IMR-90 (cell line): Measurements from ENCODE around the gene SYPL1. TPM values are rescaled to one million over a fixed set of nuclear protein-coding genes. Genes with fewer than 3 reads are reported as not detected.

Experiments
- ATAC-seq: fragments of 200-7000 bp; cut with Tn5 transposase; 2 replicates; pipeline ENCODE4 v1.9.1; 2020; ENCODE audit warnings: low read depth, mild to moderate bottlenecking, moderate library complexity
- BruUV-seq: library from RNA; stranded (reverse); fragments of 400-500 nt; replicated peaks from 2 replicates; lab custom pipeline; 2021; lab: Mats Ljungman, UMichigan
- CTCF ChIA-PET: fragments of 300-600 bp; formaldehyde crosslinking; extraction: SDS; loops from one replicate; lab custom pipeline; 2021; ENCODE audit warnings: antibody characterized with exemption; lab: Yijun Ruan, JAX
- POLR2A ChIA-PET: fragments of 300-600 bp; sonication (Branson Sonifier 250); formaldehyde crosslinking; loops from one replicate; lab custom pipeline; 2022; ENCODE audit warnings: antibody characterized with exemption; ENCODE audit not compliant: unreplicated experiment; lab: Charles Lee
- DNase-seq: peaks from one replicate; pipeline ENCODE4 v3.0.0; 2013
- H2AFZ ChIP-seq: replicated peaks from 2 replicates; pipeline ENCODE3; 2013; ENCODE audit warnings: low read length, mild to moderate bottlenecking; ENCODE audit not compliant: poor library complexity
- H2AK5ac ChIP-seq: 2 replicates; pipeline ENCODE4 v1.6.1; 2013; ENCODE audit warnings: low read depth, low read length, inconsistent platforms
- H2AK9ac ChIP-seq: replicated peaks from 2 replicates; pipeline ENCODE3; 2013; ENCODE audit warnings: mild to moderate bottlenecking, low read depth, low read length, moderate library complexity; ENCODE audit not compliant: poor library complexity
- H2BK120ac ChIP-seq: 2 replicates; pipeline ENCODE4 v1.6.1; 2013; ENCODE audit warnings: low read depth, low read length, inconsistent platforms
- H2BK15ac ChIP-seq: 3 replicates; pipeline ENCODE4 v1.6.1; 2013; ENCODE audit warnings: low read depth, low read length, inconsistent platforms
- H2BK20ac ChIP-seq: 2 replicates; pipeline ENCODE4 v1.6.1; 2013; ENCODE audit warnings: low read depth, mild to moderate bottlenecking, inconsistent platforms, low read length, moderate library complexity
- H2BK5ac ChIP-seq: 2 replicates; pipeline ENCODE4 v1.6.1; 2013; ENCODE audit warnings: mild to moderate bottlenecking, low read depth, low read length, inconsistent platforms; ENCODE audit not compliant: poor library complexity, severe bottlenecking
- H3K14ac ChIP-seq: replicated peaks from 2 replicates; pipeline ENCODE4 v1.6.1; 2013; ENCODE audit warnings: low read depth, low read length, inconsistent platforms
- H3K18ac ChIP-seq: 2 replicates; pipeline ENCODE4 v1.6.1; 2013; ENCODE audit warnings: low read depth, low read length, control low read depth
- H3K23ac ChIP-seq: 2 replicates; pipeline ENCODE4 v1.6.1; 2013; ENCODE audit warnings: low read depth, low read length, inconsistent platforms
- H3K27ac ChIP-seq: 2 replicates; pipeline ENCODE4 v1.5.1; 2013; ENCODE audit warnings: mild to moderate bottlenecking, control low read depth, low read length; ENCODE audit not compliant: insufficient read depth
- H3K27me3 ChIP-seq: 2 replicates; pipeline ENCODE4 v1.6.1; 2013; ENCODE audit warnings: low read length; ENCODE audit not compliant: control insufficient read depth, insufficient read depth
- H3K36me3 ChIP-seq: 2 replicates; pipeline ENCODE4 v1.6.1; 2013; ENCODE audit warnings: low read length, mixed read lengths; ENCODE audit not compliant: control insufficient read depth, insufficient read depth
- H3K4ac ChIP-seq: 2 replicates; pipeline ENCODE4 v1.6.1; 2013; ENCODE audit warnings: low read depth, low read length, inconsistent platforms
- H3K4me1 ChIP-seq: 2 replicates; pipeline ENCODE4 v1.6.1; 2013; ENCODE audit warnings: low read length, mixed read lengths; ENCODE audit not compliant: control insufficient read depth, insufficient read depth
- H3K4me2 ChIP-seq: 2 replicates; pipeline ENCODE4 v1.6.1; 2013; ENCODE audit warnings: low read depth, mild to moderate bottlenecking, control low read depth, low read length, moderate library complexity
- H3K4me3 ChIP-seq: 2 replicates; pipeline ENCODE4 v1.5.1; 2013; ENCODE audit warnings: low read depth, mild to moderate bottlenecking, control low read depth, low read length, moderate library complexity; ENCODE audit not compliant: insufficient read depth
- H3K56ac ChIP-seq: 2 replicates; pipeline ENCODE4 v1.6.1; 2013; ENCODE audit warnings: low read length, inconsistent platforms; ENCODE audit not compliant: insufficient read depth; ENCODE audit errors: extremely low read depth
- H3K79me1 ChIP-seq, 2 experiments: 2 replicates each; pipeline ENCODE4 v1.6.1; 2013; ENCODE audit warnings: low read length in 2 of 2, inconsistent platforms in 1 of 2, low read depth in 1 of 2
- H3K9ac ChIP-seq: 2 replicates; pipeline ENCODE4 v1.6.1; 2013; ENCODE audit warnings: low read depth, low read length, control low read depth
- H3K9me1 ChIP-seq: 2 replicates; pipeline ENCODE4 v1.6.1; 2013; ENCODE audit warnings: low read length, inconsistent platforms; ENCODE audit not compliant: insufficient read depth
- H3K9me3 ChIP-seq: 2 replicates; pipeline ENCODE4 v1.6.1; 2013; ENCODE audit warnings: low read length; ENCODE audit not compliant: control insufficient read depth, insufficient read depth
- H4K20me1 ChIP-seq: 2 replicates; pipeline ENCODE4 v1.6.1; 2013; ENCODE audit warnings: low read length, inconsistent platforms; ENCODE audit not compliant: insufficient read depth
- H4K5ac ChIP-seq: 2 replicates; pipeline ENCODE4 v1.6.1; 2013; ENCODE audit warnings: mild to moderate bottlenecking, low read depth, low read length, control low read depth
- H4K8ac ChIP-seq, 2 experiments: 2 replicates each; pipeline ENCODE4 v1.6.1; 2013; ENCODE audit warnings: low read depth in 2 of 2, low read length in 2 of 2, control low read depth in 1 of 2, inconsistent platforms in 1 of 2
- H4K91ac ChIP-seq: 2 replicates; pipeline ENCODE4 v1.6.1; 2013; ENCODE audit warnings: low read depth, low read length, inconsistent platforms; ENCODE audit not compliant: insufficient read depth
- MXI1 ChIP-seq: IDR thresholded peaks from 2 replicates; pipeline ENCODE4 v1.6.1; 2012; ENCODE audit warnings: low read depth, mild to moderate bottlenecking, low read length, moderate library complexity, borderline replicate concordance
- USF2 ChIP-seq: fragments of 150-350 bp; IDR thresholded peaks from 2 replicates; pipeline ENCODE4 v1.6.1; 2017; ENCODE audit warnings: mild to moderate bottlenecking, antibody characterized with exemption, low read length, low read depth
- WGBS, 2 experiments: methylation state at CpG; one replicate each; pipeline versions ENCODE4 v1.1.5 to v1.1.7; 2013; ENCODE audit warnings: missing lambda C conversion rate in 2 of 2; ENCODE audit not compliant: insufficient read length in 1 of 2; ENCODE audit errors: extremely low coverage in 2 of 2; 5-methylcytosine and 5-hydroxymethylcytosine counted together
- dilution Hi-C: fragments of 300-500 bp; cut with HindIII; formaldehyde crosslinking; loops from one replicate; pipeline ENCODE4 v1.14.3; 2018; ENCODE audit warnings: low sequenced_read_pairs; ENCODE audit not compliant: unreplicated experiment
- in situ Hi-C: fragments of 300-500 bp; cut with MboI; formaldehyde crosslinking; loops from 3 replicates; pipeline ENCODE4 v1.14.3; 2019; ENCODE audit warnings: low sequenced_read_pairs, inconsistent platforms, mixed read lengths
- intact Hi-C: fragments of 100-400 bp; cut with micrococcal nuclease; formaldehyde crosslinking; loops from 2 replicates; pipeline ENCODE4 v1.10.0; 2022
- polyA plus RNA-seq, 3 experiments: library from polyadenylated mRNA; depleted of rRNA; stranded (reverse); fragments of >200 nt; gene quantifications; 2 replicates each; pipeline ENCODE4 v1.2.3, GENCODE V29; 2012; ENCODE audit warnings: low replicate concordance in 1 of 3
- total RNA-seq: library from RNA; depleted of rRNA; stranded (reverse); fragments of >200 nt; gene quantifications from 2 replicates; pipeline ENCODE4 v1.2.3, GENCODE V29; 2012

Gene SYPL1
- total and polyA plus RNA-seq, 2 of the 4 experiments (the other 2 are of a cell fraction) = 19.0 to 45.0 TPM

GRCh38 chr7:106057962-106058927 is 53.9 kb downstream of the SYPL1 start:
- no peak for ATAC-seq
- no peak overlapping the region for H3K18ac ChIP-seq
- H3K23ac ChIP-seq = no peak overlapping the region
- H2BK20ac ChIP-seq = no peak overlapping the region
- POLR2A ChIA-PET = no interaction called here
- H3K27ac ChIP-seq = no peak overlapping the region
- in situ Hi-C loops (loop anchor here (5.0 kb wide), 1 partner anchor 94 kb away; no protein-coding TSS in a partner anchor), intact Hi-C loops (loop anchor here (1.0 kb wide), 1 partner anchor 95 kb away; no protein-coding TSS in a partner anchor), dilution Hi-C loops (no loop called here)
- BruUV-seq = no TSS peak
- no peaks in the 10 kb centered on the region for H4K20me1 ChIP-seq
- H3K4me3 ChIP-seq = no peak overlapping the region
- H4K8ac ChIP-seq = no peak overlapping the region
- WGBS, 2 experiments = 76% methylated on average over 7 of the region's 19 CpGs; no CpG with 5 or more reads in 1 of the 2 experiments
- peak overlapping the region; percentile 5 for H2AFZ ChIP-seq
- H2AK9ac ChIP-seq = no peak overlapping the region
- H3K36me3 ChIP-seq = no peaks in the 10 kb centered on the region
- CTCF ChIA-PET = interaction anchor here (0.8 to 3.6 kb wide), 5 partner anchors 10 to 109 kb away, joined by 3 to 17 read pairs (median 4); no protein-coding TSS in a partner anchor
- no peaks in the 10 kb centered on the region; the same call in 1 of the 2 replicates for H3K9me1 ChIP-seq
- no peaks in the 10 kb centered on the region for H3K9me3 ChIP-seq
- H4K5ac ChIP-seq = no peak overlapping the region
- no peak for TF ChIP-seq USF2
- TF ChIP-seq MXI1 = no peak
- H3K79me1 ChIP-seq = no peaks in the 10 kb centered on the region
- no peak overlapping the region for H3K4me2 ChIP-seq
- H2BK5ac ChIP-seq = no peak overlapping the region
- H3K14ac ChIP-seq = no peak overlapping the region
- H2BK15ac ChIP-seq = no peak overlapping the region
- H2BK120ac ChIP-seq = no peak overlapping the region
- H3K27me3 ChIP-seq = peaks cover 11% of the 10 kb centered on the region
- no peak overlapping the region for H3K4ac ChIP-seq
- no peak overlapping the region for H3K56ac ChIP-seq
- DNase-seq = no peak
- H3K4me1 ChIP-seq = no peaks in the 10 kb centered on the region
- H2AK5ac ChIP-seq = no peak overlapping the region
- no peak overlapping the region for H4K91ac ChIP-seq
- H3K9ac ChIP-seq = no peak overlapping the region
